Heart left ventricle (tissue), 13 donors: ENCODE data around the gene TMEM203.

ENCODE experiments used
- CTCF ChIP-seq, 12 donors: fragments of 200-600 bp; sonication (generic) in 4 of 12; IDR thresholded peaks; one replicate each; pipeline versions ENCODE4 v1.5.0 to v1.8.0; 2018 to 2022; ENCODE audit warnings: antibody characterized with exemption in 12 of 12, mild to moderate bottlenecking in 5 of 12
- POLR2A ChIP-seq, 2 donors: fragments of 450-650 bp; IDR thresholded peaks; one replicate each; pipeline ENCODE4 v1.6.1; 2017; ENCODE audit warnings: antibody characterized with exemption in 2 of 2, mild to moderate bottlenecking in 2 of 2, moderate library complexity in 2 of 2
- donor health status: ischemic (EF 13 %, LVEDD 7.1; RV severe dilation, severe dysfunction).
- donor health status: DM: no; HTN: yes; CAD: no.
- donor health status: DM: no; HTN: no; CAD: no.
- donor health status: ischemic (EF 25% LVEDD 6.9; RV normal size, moderate dysfunction).
- donor health status: ischemic (EF 25% LVEDD 5.7; RV mildly dilated, moderate dysfunction).
- donor health status: ischemic (EF 35%, LVEDD 5.7; RV mildly dilated, moderate dysfunction).
- donor health status: nonischemic (EF 11% LVEDD 7.7; RV severe dilation, severe dysfunction).
- donor health status: DM: yes; HTN: yes; CAD: no.
- donor health status: PGD.
- donor health status: ischemic (EF 29% LVEDD 5.4; RV normal size, mild dysfunction).
- donor health status: nonischemic (EF 23%, LVEDD 6.1; RV moderate dilation, normal function).

GRCh38 chr9:137253717-137254623, 48.5 kb upstream of the TMEM203 start:
- TF ChIP-seq CTCF (IDR thresholded peaks at IDR 0.05): no peak
- no peak for TF ChIP-seq POLR2A (IDR thresholded peaks at IDR 0.05)
